ENCODE results near the gene PGC. TPM values are rescaled to one million over a fixed set of nuclear protein-coding genes. Genes with fewer than 3 reads are reported as not detected.

Gene PGC
- total RNA-seq, 3 donors from 2014 or later, result 3.2 TPM; not detected in 2

DNA sequence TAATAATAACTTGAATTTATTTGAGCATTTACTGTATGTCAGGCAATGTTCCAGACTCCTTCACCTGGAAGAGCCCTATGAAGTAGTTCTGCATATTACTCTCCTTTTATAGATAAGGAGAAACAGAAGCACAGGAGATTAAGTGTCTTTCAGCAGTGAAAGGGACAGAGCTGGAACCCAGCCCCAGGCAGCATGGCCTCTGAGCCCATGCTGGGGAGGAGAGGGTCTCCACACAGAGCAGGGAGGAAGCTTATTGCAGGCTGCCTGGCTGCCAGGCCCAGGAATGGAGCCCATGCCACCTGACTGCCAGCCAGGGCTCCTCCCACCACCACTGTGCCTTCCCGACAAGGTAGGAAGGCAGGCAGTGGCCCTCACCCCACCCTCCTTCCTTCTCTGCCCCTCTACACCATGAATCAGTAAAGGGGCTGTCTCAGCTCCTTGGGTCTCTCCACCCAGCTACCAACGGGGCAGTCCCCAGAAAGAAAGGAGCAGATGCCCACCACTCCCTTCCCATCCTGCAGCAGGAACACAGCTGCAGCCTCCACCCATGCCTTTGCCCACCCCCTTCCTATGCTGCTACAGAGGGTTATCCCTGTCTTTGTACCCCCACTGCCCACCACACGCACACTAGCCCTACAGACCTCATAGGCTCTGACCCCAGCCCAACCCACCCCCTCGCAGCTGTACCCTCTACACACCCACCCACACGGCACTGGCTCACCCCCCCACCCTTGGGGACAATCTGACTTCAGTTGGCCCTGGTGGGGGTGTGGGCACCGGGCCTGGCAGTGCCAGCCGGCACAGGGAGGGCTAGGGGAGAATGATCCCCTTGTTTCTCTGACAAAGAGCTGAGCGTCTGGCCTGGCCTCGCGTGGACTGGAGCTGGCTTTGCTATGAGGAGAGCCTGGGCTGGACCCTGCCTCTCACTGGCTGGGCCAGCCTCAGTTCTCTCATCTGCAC, 53.6 kb downstream of the PGC start:
- intact Hi-C loops (cut with DNase I; ENCODE audit: low total_unique reads), result loop anchor here (1.0 kb wide), 1 partner anchor 20 kb away; no protein-coding TSS in a partner anchor
- no peak overlapping the region for H3K4me3 ChIP-seq
- H3K9me3 ChIP-seq, result no peaks in the 10 kb centered on the region
- no peaks in the 10 kb centered on the region for H3K27me3 ChIP-seq
- DNase-seq (ENCODE audit: low spot score in 2 of 2), result no peak
- H3K36me3 ChIP-seq, result no peaks in the 10 kb centered on the region
- peaks cover 0 to 11% of the 10 kb centered on the region in 2 donors for H3K4me1 ChIP-seq
- TF ChIP-seq, protein P1, sequence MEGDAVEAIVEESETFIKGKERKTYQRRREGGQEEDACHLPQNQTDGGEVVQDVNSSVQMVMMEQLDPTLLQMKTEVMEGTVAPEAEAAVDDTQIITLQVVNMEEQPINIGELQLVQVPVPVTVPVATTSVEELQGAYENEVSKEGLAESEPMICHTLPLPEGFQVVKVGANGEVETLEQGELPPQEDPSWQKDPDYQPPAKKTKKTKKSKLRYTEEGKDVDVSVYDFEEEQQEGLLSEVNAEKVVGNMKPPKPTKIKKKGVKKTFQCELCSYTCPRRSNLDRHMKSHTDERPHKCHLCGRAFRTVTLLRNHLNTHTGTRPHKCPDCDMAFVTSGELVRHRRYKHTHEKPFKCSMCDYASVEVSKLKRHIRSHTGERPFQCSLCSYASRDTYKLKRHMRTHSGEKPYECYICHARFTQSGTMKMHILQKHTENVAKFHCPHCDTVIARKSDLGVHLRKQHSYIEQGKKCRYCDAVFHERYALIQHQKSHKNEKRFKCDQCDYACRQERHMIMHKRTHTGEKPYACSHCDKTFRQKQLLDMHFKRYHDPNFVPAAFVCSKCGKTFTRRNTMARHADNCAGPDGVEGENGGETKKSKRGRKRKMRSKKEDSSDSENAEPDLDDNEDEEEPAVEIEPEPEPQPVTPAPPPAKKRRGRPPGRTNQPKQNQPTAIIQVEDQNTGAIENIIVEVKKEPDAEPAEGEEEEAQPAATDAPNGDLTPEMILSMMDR (IDR thresholded peaks at IDR 0.05), result no peak
- TF ChIP-seq POLR2A (IDR thresholded peaks at IDR 0.05), result no peak
- no peak for TF ChIP-seq POLR2AphosphoS5 (IDR thresholded peaks at IDR 0.05)
- H3K27ac ChIP-seq, result peak overlapping the region in 1 of 2 donors; percentile 17

DNA sequence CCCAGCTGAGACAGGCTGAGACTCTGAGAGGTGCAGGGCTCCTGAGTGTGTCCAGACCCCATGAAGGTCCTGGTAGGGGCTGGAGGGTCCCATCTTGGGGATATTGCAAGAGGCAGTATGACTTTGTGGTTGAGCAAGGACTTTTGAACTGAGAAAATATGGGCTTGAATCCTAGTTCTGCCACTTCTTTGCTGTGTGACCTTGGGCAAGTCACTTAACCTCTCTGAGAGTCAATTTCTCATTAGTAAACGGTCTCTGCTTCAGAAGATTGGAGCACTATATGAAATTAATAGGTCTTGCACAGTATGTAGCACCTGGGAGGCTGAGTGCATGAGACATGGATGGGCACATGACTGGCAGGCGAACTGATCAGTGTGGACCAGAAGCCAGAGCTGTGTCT, 54.5 kb downstream of the PGC start:
- TF ChIP-seq POLR2A (IDR thresholded peaks at IDR 0.05), result no peak
- TF ChIP-seq POLR2AphosphoS5 (IDR thresholded peaks at IDR 0.05), result no peak
- TF ChIP-seq, protein P1 (IDR thresholded peaks at IDR 0.05), result no peak
- intact Hi-C loops (cut with DNase I; ENCODE audit: low total_unique reads), result no loop called here
- no peak for DNase-seq (ENCODE audit: low spot score in 2 of 2)
- Histone ChIP-seq H3K4me3 (no peak overlapping the region), H3K27ac (no peak overlapping the region), H3K4me1 (peaks cover 0 to 9% of the 10 kb centered on the region in 2 donors), H3K27me3 (no peaks in the 10 kb centered on the region), H3K36me3 (no peaks in the 10 kb centered on the region), H3K9me3 (no peaks in the 10 kb centered on the region)

DNA sequence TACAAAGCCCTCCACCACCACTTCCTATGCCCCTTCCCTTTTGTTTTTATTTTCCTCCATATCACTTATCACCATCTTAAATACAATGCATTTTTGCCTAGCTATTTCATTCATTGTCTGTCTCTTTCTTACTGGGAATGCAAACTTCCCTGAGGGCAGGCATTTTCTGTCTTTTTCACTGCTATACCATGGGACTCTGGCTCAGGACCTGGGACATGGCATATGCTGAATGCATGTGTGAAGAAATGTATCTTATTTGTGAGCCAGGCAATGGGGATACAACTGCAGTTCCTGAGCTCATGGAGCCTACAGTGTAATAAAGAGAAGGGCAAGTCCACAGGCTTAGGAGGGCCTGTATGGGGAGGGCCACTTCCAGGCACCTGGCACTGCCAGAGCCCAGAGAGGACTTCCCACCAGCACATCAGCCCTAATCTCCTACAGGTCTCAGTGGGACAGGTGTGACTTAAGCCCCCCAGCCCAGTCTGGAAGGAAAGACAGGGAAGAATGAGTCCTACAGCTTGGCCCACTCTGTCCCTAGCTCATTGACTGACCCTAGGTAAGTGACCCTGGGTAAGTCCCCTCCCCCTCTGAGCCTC, 55.0 kb downstream of the PGC start:
- no peaks in the 10 kb centered on the region for H3K9me3 ChIP-seq

DNA sequence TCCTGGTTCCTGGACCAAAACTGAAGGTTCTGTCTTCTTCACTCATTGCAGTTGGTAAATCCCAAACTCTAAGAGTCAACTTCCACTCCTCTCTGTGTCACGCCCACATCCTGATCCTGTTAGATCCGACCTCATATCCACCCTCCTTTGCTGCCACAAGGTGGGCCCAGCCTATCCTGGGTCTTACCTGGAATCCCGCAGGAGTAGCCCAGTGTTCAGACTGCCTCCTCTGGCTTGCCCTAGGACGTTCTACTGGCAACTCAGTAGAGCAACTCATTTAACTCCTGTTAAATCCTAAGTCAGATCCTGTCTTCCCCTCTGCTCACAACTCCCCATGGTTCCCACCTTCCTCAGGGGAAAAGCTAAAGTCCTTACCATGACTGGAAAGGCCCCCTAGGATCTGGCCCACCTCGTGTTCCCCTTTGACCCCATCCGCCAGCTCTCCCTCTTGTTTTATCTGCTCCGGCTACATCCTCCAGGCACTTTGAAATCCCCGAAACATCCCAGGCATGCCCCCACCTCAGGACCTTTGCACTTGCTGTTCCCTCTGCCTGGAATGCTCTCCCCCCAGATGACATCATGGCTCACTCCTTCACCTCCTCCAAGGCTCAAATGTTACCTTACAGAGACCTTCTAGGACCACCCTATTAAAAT, 55.6 kb downstream of the PGC start:
- no peak overlapping the region for H3K4me3 ChIP-seq
- no peaks in the 10 kb centered on the region for H3K27me3 ChIP-seq
- peaks cover 0 to 9% of the 10 kb centered on the region in 2 donors for H3K4me1 ChIP-seq
- TF ChIP-seq POLR2AphosphoS5 (IDR thresholded peaks at IDR 0.05), result no peak
- no peak for DNase-seq (ENCODE audit: low spot score in 2 of 2)
- intact Hi-C loops (cut with DNase I; ENCODE audit: low total_unique reads), result no loop called here
- no peaks in the 10 kb centered on the region for H3K36me3 ChIP-seq
- no peak overlapping the region for H3K27ac ChIP-seq
- no peaks in the 10 kb centered on the region for H3K9me3 ChIP-seq

More for the DNA sequence above, 55.0 kb downstream of the PGC start:
- peaks cover 0 to 9% of the 10 kb centered on the region in 2 donors for H3K4me1 ChIP-seq
- H3K27ac ChIP-seq, result no peak overlapping the region
- H3K27me3 ChIP-seq, result no peaks in the 10 kb centered on the region
- intact Hi-C loops (cut with DNase I; ENCODE audit: low total_unique reads), result no loop called here
- TF ChIP-seq POLR2AphosphoS5 (IDR thresholded peaks at IDR 0.05) (no peak), POLR2A (IDR thresholded peaks at IDR 0.05) (no peak)
- TF ChIP-seq, protein P1 (IDR thresholded peaks at IDR 0.05), result no peak
- H3K4me3 ChIP-seq, result no peak overlapping the region
- H3K36me3 ChIP-seq, result no peaks in the 10 kb centered on the region
- no peak for DNase-seq (ENCODE audit: low spot score in 2 of 2)

DNA sequence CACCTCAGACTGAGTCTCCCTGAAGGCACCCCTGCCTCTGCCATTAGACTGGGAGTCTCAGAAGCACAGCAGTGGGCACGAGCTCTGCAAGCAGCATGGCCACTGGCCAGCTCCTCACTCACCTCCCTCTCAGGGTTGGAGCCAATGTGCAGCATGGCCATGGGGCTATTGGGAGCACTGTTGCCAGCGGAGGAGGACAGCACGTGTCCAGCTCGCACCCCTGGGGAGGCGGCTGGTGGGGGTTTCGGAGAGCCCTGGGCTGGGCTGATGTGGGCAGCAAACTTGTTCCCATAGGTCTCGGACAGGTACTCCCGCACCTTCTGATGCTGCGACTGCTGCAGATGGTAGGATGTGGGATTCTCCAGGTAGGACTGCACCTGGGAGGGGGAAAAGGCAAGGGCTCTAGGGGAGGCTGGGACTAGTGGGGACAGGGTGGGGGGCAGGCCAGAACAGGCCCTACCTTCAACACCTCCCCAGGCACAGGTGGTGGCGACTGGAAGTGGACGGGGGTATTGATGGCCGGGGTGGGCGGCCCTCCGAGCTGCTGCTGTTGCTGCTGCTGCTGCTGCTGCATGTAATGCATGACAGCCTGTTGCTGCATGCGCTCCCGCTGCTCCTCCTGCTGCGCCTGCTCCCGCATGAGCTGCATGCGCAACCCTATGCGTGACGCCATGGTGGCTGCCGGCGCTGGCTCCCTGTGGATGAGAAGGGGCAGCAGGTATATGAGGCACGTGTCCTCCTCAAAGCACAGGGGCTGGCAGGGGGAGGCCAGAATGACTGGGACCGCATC, 56.5 kb downstream of the PGC start:
- intact Hi-C loops (cut with DNase I; ENCODE audit: low total_unique reads), result no loop called here
- Histone ChIP-seq H3K36me3 (no peaks in the 10 kb centered on the region), H3K9me3 (no peaks in the 10 kb centered on the region), H3K27me3 (no peaks in the 10 kb centered on the region), H3K4me1 (peaks cover 0 to 9% of the 10 kb centered on the region in 2 donors), H3K27ac (peak overlapping the region; percentile 5 to 74), H3K4me3 (no peak overlapping the region)
- TF ChIP-seq POLR2AphosphoS5 (IDR thresholded peaks at IDR 0.05), result no peak
- TF ChIP-seq, protein P1 (IDR thresholded peaks at IDR 0.05), result no peak
- no peak for TF ChIP-seq POLR2A (IDR thresholded peaks at IDR 0.05)
- no peak for DNase-seq (ENCODE audit: low spot score in 2 of 2)
